HepG2 (cell line): ENCODE data around the gene TALDO1. TPM values are rescaled to one million over a fixed set of nuclear protein-coding genes. Genes with fewer than 3 reads are reported as not detected.

ENCODE experiments used
- ARID5B ChIP-seq: IDR thresholded peaks from 2 replicates; pipeline ENCODE4 v1.4.0; 2020; ENCODE audit warnings: mild to moderate bottlenecking, missing genetic modification reagents
- ASH2L ChIP-seq: fragments of 300-600, 200-600 bp; sonication (generic); IDR thresholded peaks from 2 replicates; pipeline ENCODE4 v1.7.0; 2017; ENCODE audit warnings: low read depth, mild to moderate bottlenecking, moderate library complexity, mixed read lengths, low read length; ENCODE audit not compliant: insufficient read length
- BHLHE40 ChIP-seq: IDR thresholded peaks from 2 replicates; pipeline ENCODE4 v1.6.1; 2011; ENCODE audit warnings: low read length, improper control_type of control experiment
- DPF2 ChIP-seq: sonication (generic); formaldehyde crosslinking; IDR thresholded peaks from 2 replicates; pipeline ENCODE4 v1.4.0; 2020; ENCODE audit warnings: mild to moderate bottlenecking, low read depth, missing genetic modification reagents, borderline replicate concordance
- ELF3 ChIP-seq: IDR thresholded peaks from 2 replicates; pipeline ENCODE4 v1.6.1; 2016; ENCODE audit warnings: missing genetic modification reagents, missing compliant biosample characterization
- ETV6 ChIP-seq: sonication (generic); formaldehyde crosslinking; conservative IDR thresholded peaks from 2 replicates; pipeline ENCODE4 v1.4.0; 2020; ENCODE audit warnings: missing genetic modification reagents
- GTF2F1 ChIP-seq: fragments of 150-350 bp; IDR thresholded peaks from 2 replicates; pipeline ENCODE4 v1.6.1; 2014; ENCODE audit warnings: low read length
- HNRNPLL ChIP-seq: fragments of 200-400 bp; formaldehyde crosslinking; IDR thresholded peaks from 2 replicates; pipeline ENCODE4 v1.6.1; 2017; ENCODE audit warnings: mild to moderate bottlenecking, low read depth, low read length; ENCODE audit not compliant: poor library complexity, severe bottlenecking
- MTA1 ChIP-seq: sonication (generic); formaldehyde crosslinking; IDR thresholded peaks from 2 replicates; pipeline ENCODE4 v1.4.0; 2020; ENCODE audit warnings: missing genetic modification reagents, mild to moderate bottlenecking, borderline replicate concordance
- PATZ1 ChIP-seq: sonication (generic); formaldehyde crosslinking; IDR thresholded peaks from 2 replicates; pipeline ENCODE4 v1.4.0; 2020; ENCODE audit warnings: missing genetic modification reagents
- PHF5A ChIP-seq: IDR thresholded peaks from one replicate; pipeline ENCODE4 v1.6.1; 2018; ENCODE audit warnings: low read depth, missing genetic modification reagents; ENCODE audit not compliant: unreplicated experiment
- PHF8 ChIP-seq: sonication (generic); formaldehyde crosslinking; IDR thresholded peaks from 2 replicates; pipeline ENCODE4 v1.5.0; 2020; ENCODE audit warnings: missing genetic modification reagents
- POLR2G ChIP-seq: fragments of 200-400 bp; formaldehyde crosslinking; IDR thresholded peaks from 2 replicates; pipeline ENCODE4 v1.6.1; 2018; ENCODE audit warnings: mild to moderate bottlenecking, low read depth, low read length, moderate library complexity
- RARG ChIP-seq: sonication (generic); formaldehyde crosslinking; IDR thresholded peaks from 2 replicates; pipeline ENCODE4 v1.4.0; 2020; ENCODE audit warnings: low read depth, mild to moderate bottlenecking, missing genetic modification reagents
- SAP130 ChIP-seq: IDR thresholded peaks from 2 replicates; pipeline ENCODE4 v1.6.1; 2016; ENCODE audit warnings: low read depth
- SMAD3 ChIP-seq: sonication (generic); formaldehyde crosslinking; IDR thresholded peaks from 2 replicates; pipeline ENCODE4 v1.4.0; 2020; ENCODE audit warnings: missing genetic modification reagents
- SMAD9 ChIP-seq: sonication (generic); formaldehyde crosslinking; IDR thresholded peaks from 2 replicates; pipeline ENCODE4 v1.5.1; 2020; ENCODE audit warnings: mild to moderate bottlenecking, missing genetic modification reagents
- ZBTB25 ChIP-seq: IDR thresholded peaks from 2 replicates; pipeline ENCODE4 v1.6.1; 2018; ENCODE audit warnings: missing genetic modification reagents
- ZMAT5 ChIP-seq: sonication (generic); formaldehyde crosslinking; IDR thresholded peaks from 2 replicates; pipeline ENCODE4 v1.5.0; 2020; ENCODE audit warnings: mild to moderate bottlenecking, low read depth, missing genetic modification reagents, borderline replicate concordance
- ZNF530 ChIP-seq: sonication (generic); formaldehyde crosslinking; IDR thresholded peaks from 2 replicates; pipeline ENCODE4 v1.5.0; 2020; ENCODE audit warnings: low read depth, mild to moderate bottlenecking, missing genetic modification reagents
- ZNF788 ChIP-seq: sonication (generic); formaldehyde crosslinking; IDR thresholded peaks from 2 replicates; pipeline ENCODE4 v1.5.0; 2020; ENCODE audit warnings: mild to moderate bottlenecking, missing genetic modification reagents, borderline replicate concordance
- ZNF839 ChIP-seq: sonication (generic); formaldehyde crosslinking; IDR thresholded peaks from 2 replicates; pipeline ENCODE4 v1.4.0; 2020; ENCODE audit warnings: missing genetic modification reagents, mild to moderate bottlenecking, borderline replicate concordance
- polyA plus RNA-seq, 8 experiments: library from polyadenylated mRNA; depleted of rRNA in 3 of 8; stranded (reverse) in 7 of 8; unstranded in 1 of 8; fragments of >200 nt; fragmentation: Illumina TruSeq in 4 of 8; extraction: Trizol in 4 of 8; gene quantifications; 2 replicates each; pipeline versions ENCODE4 v1.2.1 to v1.2.3, GENCODE V29; 2011 to 2016; ENCODE audit warnings: low read depth in 4 of 8, missing spikeins in 1 of 8, mixed read lengths in 1 of 8; ENCODE audit not compliant: insufficient read depth in 1 of 8
- total RNA-seq, 5 experiments: library from RNA; depleted of rRNA; stranded (reverse); fragments of >200 nt; fragmentation: Illumina TruSeq; extraction: Trizol; gene quantifications; 2 replicates each; pipeline ENCODE4 v1.2.3, GENCODE V29; 2016; ENCODE audit warnings: low read depth in 1 of 5

The TALDO1 gene
- total and polyA plus RNA-seq, 2 of the 13 experiments (the other 11 are each of a cell fraction or from before 2014, with no cell fraction given) = 107 to 240 TPM

- TF ChIP-seq PATZ1 (CRISPR knock-in tag) = peak; percentile 17; the same call in 1 of the 2 replicates
- no peak for TF ChIP-seq ARID5B
- 0 out of 2 replicates have a peak, but pooled peaks have one; percentile 18 for TF ChIP-seq ZNF839 (CRISPR knock-in tag)
- no peak for TF ChIP-seq ZBTB25 (CRISPR knock-in tag)
- TF ChIP-seq ZNF530 (CRISPR knock-in tag) = no peak
- no peak for TF ChIP-seq GTF2F1
- TF ChIP-seq ZMAT5 (CRISPR knock-in tag) = no peak
- TF ChIP-seq ELF3 (CRISPR knock-in tag) = peak; percentile 29; the same call in 1 of the 2 replicates
- peak; percentile 89 for TF ChIP-seq SAP130 (CRISPR knock-in tag)
- peak; percentile 39; the same call in 1 of the 2 replicates for TF ChIP-seq ZNF788 (CRISPR knock-in tag)
- TF ChIP-seq RARG = no peak
- TF ChIP-seq HNRNPLL = peak; percentile 26
- TF ChIP-seq SMAD3 = no peak
- TF ChIP-seq BHLHE40 = no peak
- TF ChIP-seq POLR2G = no peak
- peak; percentile 2; the same call in 1 of the 2 replicates for TF ChIP-seq MTA1 (CRISPR knock-in tag)
- TF ChIP-seq ETV6 (CRISPR knock-in tag) = 0 out of 2 replicates have a peak, but pooled peaks have one; percentile 24
- TF ChIP-seq ASH2L = peak; percentile 23
- 0 out of 2 replicates have a peak, but pooled peaks have one; percentile 71 for TF ChIP-seq SMAD9 (CRISPR knock-in tag)
- TF ChIP-seq PHF5A (CRISPR knock-in tag) = no peak
- TF ChIP-seq DPF2 (CRISPR knock-in tag) = no peak
- TF ChIP-seq PHF8 = peak; percentile 46; the same call in 1 of the 2 replicates
Observed at GRCh38 chr11:795634-796564, 48.6 kb downstream of the TALDO1 start (continued).
